HUDEP-2 (cell line): Measurements from ENCODE around the gene GOLGA8M.
"Not testable (repeated sequence)": the region's sequence is repeated elsewhere in the genome, so short reads cannot be mapped to it uniquely, and the experiment has no call there.

Source experiments
- DNase-seq, 76 experiments: peaks; one replicate each; lab custom pipeline; 2025; ENCODE audit not compliant: unreplicated experiment in 76 of 76; lab: John Stamatoyannopoulos, UW

GOLGA8M gene

GRCh38 chr15:28663717-28664116 lies 48.5 kb downstream of the GOLGA8M start:
- not testable (repeated sequence) for DNase-seq

- not testable (repeated sequence) for DNase-seq
Observed at GRCh38 chr15:28660750-28661149, 51.5 kb downstream of the GOLGA8M start.

- not testable (repeated sequence) for DNase-seq
Observed at GRCh38 chr15:28656018-28656360, 56.2 kb downstream of the GOLGA8M start.

- DNase-seq, result not testable (repeated sequence)
Observed at GRCh38 chr15:28655329-28656017, 56.7 kb downstream of the GOLGA8M start.

GRCh38 chr15:28654194-28654593 lies 58.0 kb downstream of the GOLGA8M start:
- DNase-seq, result not testable (repeated sequence)

GRCh38 chr15:28652538-28652937 lies 59.7 kb downstream of the GOLGA8M start:
- DNase-seq, result not testable (repeated sequence)
